GM23338 (cell line): ENCODE measurements around the gene TLE3.
A peak's percentile ranks its signal among the peaks of the same experiment; 100 is the strongest.

Source experiments
- CREB1 ChIP-seq: fragments of 250-450 bp; sonication (Bioruptor Pico); IDR thresholded peaks from 2 replicates; pipeline ENCODE4 v1.5.0; 2020; ENCODE audit warnings: low read depth, mild to moderate bottlenecking, moderate library complexity
- EZH2 ChIP-seq: fragments of 200-600 bp; sonication (generic); IDR thresholded peaks from one replicate; pipeline ENCODE4 v1.8.0; 2017; ENCODE audit warnings: antibody characterized with exemption, mild to moderate bottlenecking, low read depth; ENCODE audit not compliant: unreplicated experiment
- EZH2phosphoT487 ChIP-seq: fragments of 200-600 bp; sonication (generic); IDR thresholded peaks from one replicate; pipeline ENCODE4 v1.8.1; 2018; ENCODE audit warnings: antibody characterized with exemption; ENCODE audit not compliant: unreplicated experiment
- POLR2AphosphoS5 ChIP-seq: IDR thresholded peaks from 2 replicates; pipeline ENCODE4 v1.6.1; 2016; ENCODE audit warnings: antibody characterized with exemption, low read depth
- TF ChIP-seq, protein P1 (sequence below), 2 experiments: fragments of 200-600 bp in 1 of 2; sonication (generic) in 1 of 2; conservative IDR thresholded peaks; 2 replicates each; pipeline versions ENCODE4 v1.5.1 to v1.6.1; 2016 to 2017; ENCODE audit warnings: antibody characterized with exemption in 2 of 2, low read depth in 2 of 2, mild to moderate bottlenecking in 2 of 2, moderate library complexity in 1 of 2

DNA sequence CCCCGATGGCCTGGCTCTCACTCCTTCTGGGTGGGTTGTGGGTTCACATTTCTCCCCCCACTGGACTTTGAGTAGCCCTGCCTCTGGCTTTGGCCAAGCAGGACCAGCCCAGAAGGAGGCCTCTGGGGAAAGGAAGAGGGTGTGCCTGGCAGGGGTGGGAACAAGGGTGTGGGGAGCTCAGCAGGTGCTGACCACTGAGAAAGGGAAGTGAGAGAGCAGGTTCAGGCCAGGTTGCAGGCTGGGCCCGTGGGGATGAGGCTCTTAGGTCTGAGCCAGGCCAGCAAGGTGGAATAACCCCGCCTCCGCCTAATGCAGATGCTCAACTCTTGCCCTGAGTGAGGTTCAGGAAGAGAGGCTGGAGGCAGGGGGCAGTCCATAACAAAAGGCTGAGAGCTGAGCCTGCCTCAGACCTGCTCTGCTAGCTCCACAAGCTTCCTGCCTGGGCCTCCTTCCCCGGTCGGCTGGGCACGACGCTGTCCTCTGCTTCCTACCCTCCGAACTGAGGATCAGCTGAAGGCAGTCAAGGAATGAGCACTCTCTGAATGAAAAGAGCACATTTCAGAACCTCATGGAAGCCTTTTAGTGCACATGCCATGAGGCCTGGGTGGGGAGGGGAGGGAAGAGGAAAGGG lies 82.7 kb downstream of the TLE3 start:
- TF ChIP-seq EZH2, result no peak
- TF ChIP-seq, protein P1, sequence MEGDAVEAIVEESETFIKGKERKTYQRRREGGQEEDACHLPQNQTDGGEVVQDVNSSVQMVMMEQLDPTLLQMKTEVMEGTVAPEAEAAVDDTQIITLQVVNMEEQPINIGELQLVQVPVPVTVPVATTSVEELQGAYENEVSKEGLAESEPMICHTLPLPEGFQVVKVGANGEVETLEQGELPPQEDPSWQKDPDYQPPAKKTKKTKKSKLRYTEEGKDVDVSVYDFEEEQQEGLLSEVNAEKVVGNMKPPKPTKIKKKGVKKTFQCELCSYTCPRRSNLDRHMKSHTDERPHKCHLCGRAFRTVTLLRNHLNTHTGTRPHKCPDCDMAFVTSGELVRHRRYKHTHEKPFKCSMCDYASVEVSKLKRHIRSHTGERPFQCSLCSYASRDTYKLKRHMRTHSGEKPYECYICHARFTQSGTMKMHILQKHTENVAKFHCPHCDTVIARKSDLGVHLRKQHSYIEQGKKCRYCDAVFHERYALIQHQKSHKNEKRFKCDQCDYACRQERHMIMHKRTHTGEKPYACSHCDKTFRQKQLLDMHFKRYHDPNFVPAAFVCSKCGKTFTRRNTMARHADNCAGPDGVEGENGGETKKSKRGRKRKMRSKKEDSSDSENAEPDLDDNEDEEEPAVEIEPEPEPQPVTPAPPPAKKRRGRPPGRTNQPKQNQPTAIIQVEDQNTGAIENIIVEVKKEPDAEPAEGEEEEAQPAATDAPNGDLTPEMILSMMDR (conservative IDR thresholded peaks at IDR 0.05; ENCODE audit: low read depth in 2 of 2), result peak in 1 of 2 experiments; percentile 41; a peak in 2 of 4 replicates
- no peak for TF ChIP-seq CREB1 (CRISPR knock-in tag)
- 0 out of 2 replicates have a peak, but pooled peaks have one; percentile 28 for TF ChIP-seq POLR2AphosphoS5
- TF ChIP-seq EZH2phosphoT487, result no peak
